GM23248 (cell line): Measurements from ENCODE around the gene GALNT18. TPM values are rescaled to one million over a fixed set of nuclear protein-coding genes. Genes with fewer than 3 reads are reported as not detected.

Experiments used
- DNase-seq: peaks from one replicate; pipeline ENCODE4 v3.0.0-alpha.2; 2015
- H2AFZ ChIP-seq: fragments of 200-600 bp; sonication (generic); 2 replicates; pipeline ENCODE4 v1.6.1; 2016; ENCODE audit warnings: antibody characterized with exemption
- H3F3A ChIP-seq: fragments of 200-600 bp; sonication (generic); 2 replicates; pipeline ENCODE4 v1.6.1; 2016; ENCODE audit warnings: mild to moderate bottlenecking, antibody characterized with exemption, mixed run types; ENCODE audit not compliant: insufficient read depth
- H3K27ac ChIP-seq: fragments of 200-600 bp; sonication (generic); 2 replicates; pipeline ENCODE4 v1.5.1; 2016; ENCODE audit warnings: mild to moderate bottlenecking
- H3K27me3 ChIP-seq: fragments of 200-600 bp; sonication (generic); replicated peaks from 2 replicates; pipeline ENCODE4 v1.6.1; 2016; ENCODE audit warnings: mild to moderate bottlenecking; ENCODE audit not compliant: insufficient read depth
- H3K36me3 ChIP-seq: fragments of 200-600 bp; sonication (generic); 2 replicates; pipeline ENCODE4 v1.6.1; 2016; ENCODE audit warnings: low read depth, mild to moderate bottlenecking
- H3K4me1 ChIP-seq: fragments of 200-600 bp; sonication (generic); 2 replicates; pipeline ENCODE4 v1.6.1; 2016; ENCODE audit warnings: mild to moderate bottlenecking; ENCODE audit not compliant: insufficient read depth
- H3K4me2 ChIP-seq: fragments of 200-600 bp; sonication (generic); one replicate; pipeline ENCODE4 v1.6.1; 2016; ENCODE audit warnings: mild to moderate bottlenecking; ENCODE audit not compliant: unreplicated experiment
- H3K4me3 ChIP-seq: fragments of 200-600 bp; sonication (generic); 2 replicates; pipeline ENCODE4 v1.5.1; 2016; ENCODE audit warnings: mild to moderate bottlenecking
- H3K79me2 ChIP-seq: fragments of 200-600 bp; sonication (generic); 2 replicates; pipeline ENCODE4 v1.6.1; 2016; ENCODE audit warnings: mild to moderate bottlenecking; ENCODE audit not compliant: insufficient read depth
- H3K9ac ChIP-seq: fragments of 200-600 bp; sonication (generic); 2 replicates; pipeline ENCODE4 v1.6.1; 2016; ENCODE audit warnings: mild to moderate bottlenecking
- H3K9me2 ChIP-seq: fragments of 200-600 bp; sonication (generic); 2 replicates; pipeline ENCODE4 v1.6.1; 2016; ENCODE audit warnings: mixed run types, mild to moderate bottlenecking, moderate library complexity; ENCODE audit not compliant: insufficient read depth
- H3K9me3 ChIP-seq: fragments of 200-600 bp; sonication (generic); one replicate; pipeline ENCODE4 v1.6.1; 2017; ENCODE audit warnings: low read depth
- H4K20me1 ChIP-seq: fragments of 200-600 bp; sonication (generic); 2 replicates; pipeline ENCODE4 v1.6.0; 2016; ENCODE audit not compliant: insufficient read depth
- EZH2 ChIP-seq: fragments of 200-600 bp; sonication (generic); IDR thresholded peaks from 2 replicates; pipeline ENCODE4 v1.6.1; 2018; ENCODE audit warnings: antibody characterized with exemption, mild to moderate bottlenecking; ENCODE audit not compliant: insufficient read depth, poor library complexity, severe bottlenecking
- EZH2phosphoT487 ChIP-seq: fragments of 200-600 bp; sonication (generic); IDR thresholded peaks from 2 replicates; pipeline ENCODE4 v1.6.1; 2018; ENCODE audit warnings: antibody characterized with exemption, moderate library complexity, mild to moderate bottlenecking, low read depth; ENCODE audit not compliant: insufficient read depth
- WGBS, 2 experiments: methylation state at CpG; one replicate each; pipeline ENCODE4 v1.1.6; 2015 to 2017; ENCODE audit warnings: low lambda C conversion rate in 2 of 2, low coverage in 1 of 2; ENCODE audit errors: missing lambda C conversion rate in 2 of 2; 5-methylcytosine and 5-hydroxymethylcytosine counted together
- in situ Hi-C: fragments of 300-500 bp; cut with MboI; formaldehyde crosslinking; loops from 2 replicates; pipeline ENCODE4 v1.15.0; 2020
- polyA plus RNA-seq: library from polyadenylated mRNA; unstranded; fragments of >200 nt; fragmentation: Nextera tagmentation; extraction: Ambion mirVana; gene quantifications from 2 replicates; pipeline ENCODE4 v1.2.1, GENCODE V29; 2016
- total RNA-seq: library from RNA; depleted of rRNA; stranded (reverse); fragments of >200 nt; shearing (Covaris generic); gene quantifications from 2 replicates; pipeline ENCODE4 v1.2.3, GENCODE V29; 2014

Gene GALNT18
- total and polyA plus RNA-seq, 2 experiments from 2014 or later: 4.1 to 5.6 TPM

- H3K79me2 ChIP-seq: no peaks in the 10 kb centered on the region
- no peaks in the 10 kb centered on the region for H3K27me3 ChIP-seq
- H3K4me1 ChIP-seq: no peaks in the 10 kb centered on the region
- H3K9me3 ChIP-seq: no peaks in the 10 kb centered on the region
- H3F3A ChIP-seq: no peaks in the 10 kb centered on the region
- no peak overlapping the region for H3K9ac ChIP-seq
- no peak overlapping the region for H3K27ac ChIP-seq
- TF ChIP-seq EZH2phosphoT487 (no peak), EZH2 (no peak)
- H3K36me3 ChIP-seq: no peaks in the 10 kb centered on the region
- H2AFZ ChIP-seq: no peak overlapping the region
- no peak overlapping the region for H3K4me2 ChIP-seq
- no peak for DNase-seq
- in situ Hi-C loops: no loop called here
- WGBS, 2 experiments: 45 to 54% methylated on average over 2 of the region's 2 CpGs
- H4K20me1 ChIP-seq: no peaks in the 10 kb centered on the region; the same call in 1 of the 2 replicates
- H3K4me3 ChIP-seq: no peak overlapping the region
- no peaks in the 10 kb centered on the region for H3K9me2 ChIP-seq
Observed at GRCh38 chr11:11565636-11566035, 56.2 kb downstream of the GALNT18 start.

- in situ Hi-C loops: no loop called here
- no peak overlapping the region for H2AFZ ChIP-seq
- H3K36me3 ChIP-seq: no peaks in the 10 kb centered on the region
- WGBS, 2 experiments: 63 to 71% methylated on average over 6 of the region's 6 CpGs
- no peaks in the 10 kb centered on the region for H3K79me2 ChIP-seq
- H3K27ac ChIP-seq: no peak overlapping the region
- TF ChIP-seq EZH2phosphoT487: no peak
- TF ChIP-seq EZH2: no peak
- H3K4me1 ChIP-seq: no peaks in the 10 kb centered on the region
- no peaks in the 10 kb centered on the region for H3F3A ChIP-seq
- DNase-seq: no peak
- no peak overlapping the region for H3K9ac ChIP-seq
- H3K4me2 ChIP-seq: no peak overlapping the region
- H3K9me3 ChIP-seq: no peaks in the 10 kb centered on the region
- no peak overlapping the region for H3K4me3 ChIP-seq
- no peaks in the 10 kb centered on the region for H3K9me2 ChIP-seq
- no peaks in the 10 kb centered on the region for H3K27me3 ChIP-seq
- no peaks in the 10 kb centered on the region; the same call in 1 of the 2 replicates for H4K20me1 ChIP-seq
Observed at GRCh38 chr11:11563200-11563975, 58.4 kb downstream of the GALNT18 start.

GRCh38 chr11:11561991-11562390 lies 59.8 kb downstream of the GALNT18 start:
- no peaks in the 10 kb centered on the region for H3K9me2 ChIP-seq
- H4K20me1 ChIP-seq: no peaks in the 10 kb centered on the region; the same call in 1 of the 2 replicates
- H3K4me3 ChIP-seq: no peak overlapping the region
- H3K36me3 ChIP-seq: no peaks in the 10 kb centered on the region
- H3K9ac ChIP-seq: no peak overlapping the region
- 85 to 86% methylated on average over 5 of the region's 5 CpGs for WGBS, 2 experiments
- no peaks in the 10 kb centered on the region for H3K79me2 ChIP-seq
- no peak overlapping the region for H3K4me2 ChIP-seq
- H3K4me1 ChIP-seq: no peaks in the 10 kb centered on the region
- in situ Hi-C loops: no loop called here
- H3K27ac ChIP-seq: no peak overlapping the region
- DNase-seq: no peak
- H3K9me3 ChIP-seq: no peaks in the 10 kb centered on the region
- no peaks in the 10 kb centered on the region for H3K27me3 ChIP-seq
- TF ChIP-seq EZH2 (no peak), EZH2phosphoT487 (no peak)
- no peak overlapping the region for H2AFZ ChIP-seq
- H3F3A ChIP-seq: no peaks in the 10 kb centered on the region

- TF ChIP-seq EZH2: no peak
- Histone ChIP-seq H3K9ac (no peak overlapping the region), H4K20me1 (no peaks in the 10 kb centered on the region; the same call in 1 of the 2 replicates), H3K4me2 (no peak overlapping the region), H3K4me1 (no peaks in the 10 kb centered on the region), H3K36me3 (no peaks in the 10 kb centered on the region), H3K27ac (no peak overlapping the region), H3K9me2 (no peaks in the 10 kb centered on the region), H3K9me3 (no peaks in the 10 kb centered on the region), H2AFZ (no peak overlapping the region), H3K4me3 (no peak overlapping the region), H3K27me3 (no peaks in the 10 kb centered on the region), H3F3A (no peaks in the 10 kb centered on the region), H3K79me2 (no peaks in the 10 kb centered on the region)
- in situ Hi-C loops: no loop called here
- no peak for DNase-seq
- 42 to 48% methylated on average over 2 of the region's 2 CpGs for WGBS, 2 experiments
Observed at GRCh38 chr11:11558826-11559225, 63.0 kb downstream of the GALNT18 start.
